CD4-positive, alpha-beta memory T cell (primary cell): ENCODE measurements around the gene FAM89B. TPM values are rescaled to one million over a fixed set of nuclear protein-coding genes. Genes with fewer than 3 reads are reported as not detected.
"Not testable (repeated sequence)": the region's sequence is repeated elsewhere in the genome, so short reads cannot be mapped to it uniquely, and the experiment has no call there.

ENCODE experiments used
- CTCF ChIA-PET: fragments of 350-600 bp; sonication (Branson Sonifier 250); formaldehyde crosslinking; loops from one replicate; lab custom pipeline; 2021; ENCODE audit warnings: inconsistent platforms; ENCODE audit not compliant: partially characterized antibody; lab: Charles Lee
- POLR2A ChIA-PET: fragments of 350-600 bp; sonication (Branson Sonifier 250); formaldehyde crosslinking; loops from one replicate; lab custom pipeline; 2021; ENCODE audit not compliant: partially characterized antibody; lab: Charles Lee
- DNase-seq, 5 donors: peaks; one replicate each; pipeline versions ENCODE4 v3.0.0 to v3.0.0-alpha.2; 2020 to 2022; ENCODE audit warnings: mixed read lengths in 1 of 5
- H3K27ac ChIP-seq: one replicate; pipeline ENCODE4 v1.7.0; 2013; ENCODE audit warnings: low read depth, low read length
- H3K27me3 ChIP-seq: 2 replicates; pipeline ENCODE4 v1.7.0; 2013; ENCODE audit warnings: mild to moderate bottlenecking, low read length, moderate library complexity; ENCODE audit not compliant: insufficient read depth
- H3K36me3 ChIP-seq: 2 replicates; pipeline ENCODE4 v1.7.0; 2013; ENCODE audit warnings: mild to moderate bottlenecking, low read length, moderate library complexity; ENCODE audit not compliant: insufficient read depth
- H3K4me1 ChIP-seq: 2 replicates; pipeline ENCODE4 v1.7.0; 2013; ENCODE audit warnings: mild to moderate bottlenecking, low read length, moderate library complexity; ENCODE audit not compliant: insufficient read depth
- H3K4me3 ChIP-seq, 2 donors: one replicate each; pipeline ENCODE4 v1.7.0; 2013; ENCODE audit warnings: low read length in 2 of 2, mild to moderate bottlenecking in 1 of 2
- H3K9me3 ChIP-seq, 2 donors: one replicate each; pipeline ENCODE4 v1.7.0; 2013; ENCODE audit warnings: low read length in 2 of 2, control low read depth in 1 of 2; ENCODE audit not compliant: control insufficient read depth in 1 of 2
- H3K27ac Mint-ChIP-seq, 7 donors: one replicate each; pipeline ENCODE4 v1.8.0; 2020 to 2021; ENCODE audit warnings: mixed read lengths in 7 of 7, mild to moderate bottlenecking in 6 of 7, inconsistent platforms in 3 of 7, moderate library complexity in 3 of 7
- H3K27me3 Mint-ChIP-seq, 2 donors: one replicate each; pipeline ENCODE4 v1.8.0; 2020 to 2021; ENCODE audit warnings: mixed read lengths in 2 of 2
- H3K36me3 Mint-ChIP-seq, 2 donors: one replicate each; pipeline ENCODE4 v1.8.0; 2020 to 2021; ENCODE audit warnings: mixed read lengths in 2 of 2, inconsistent platforms in 1 of 2, mild to moderate bottlenecking in 1 of 2
- H3K4me1 Mint-ChIP-seq, 4 donors: one replicate each; pipeline ENCODE4 v1.8.0; 2020 to 2021; ENCODE audit warnings: mixed read lengths in 4 of 4, mild to moderate bottlenecking in 1 of 4
- H3K4me3 Mint-ChIP-seq, 8 donors: one replicate each; pipeline ENCODE4 v1.8.0; 2020 to 2021; ENCODE audit warnings: mixed read lengths in 8 of 8, mild to moderate bottlenecking in 7 of 8, moderate library complexity in 6 of 8, inconsistent platforms in 3 of 8
- H3K9me3 Mint-ChIP-seq, 8 donors: one replicate each; pipeline ENCODE4 v1.8.0; 2020 to 2021; ENCODE audit warnings: mixed read lengths in 8 of 8, mild to moderate bottlenecking in 5 of 8, inconsistent platforms in 3 of 8, moderate library complexity in 1 of 8
- intact Hi-C: fragments of 100-400 bp; cut with micrococcal nuclease; formaldehyde crosslinking; loops from one replicate; pipeline ENCODE4 v1.15.1; 2023
- polyA plus RNA-seq, 2 donors: library from polyadenylated mRNA; unstranded; fragments of 300-500 nt; fragmentation: Illumina TruSeq; gene quantifications; one replicate each; pipeline ENCODE4 v1.2.3, GENCODE V29; 2021
- total RNA-seq, 2 experiments: library from RNA; stranded (reverse); gene quantifications; one replicate each; pipeline ENCODE4 v1.2.3, GENCODE V29; 2021

FAM89B gene
- total and polyA plus RNA-seq, 4 experiments from 2014 or later = 68.9 to 164 (median 101) TPM

DNA sequence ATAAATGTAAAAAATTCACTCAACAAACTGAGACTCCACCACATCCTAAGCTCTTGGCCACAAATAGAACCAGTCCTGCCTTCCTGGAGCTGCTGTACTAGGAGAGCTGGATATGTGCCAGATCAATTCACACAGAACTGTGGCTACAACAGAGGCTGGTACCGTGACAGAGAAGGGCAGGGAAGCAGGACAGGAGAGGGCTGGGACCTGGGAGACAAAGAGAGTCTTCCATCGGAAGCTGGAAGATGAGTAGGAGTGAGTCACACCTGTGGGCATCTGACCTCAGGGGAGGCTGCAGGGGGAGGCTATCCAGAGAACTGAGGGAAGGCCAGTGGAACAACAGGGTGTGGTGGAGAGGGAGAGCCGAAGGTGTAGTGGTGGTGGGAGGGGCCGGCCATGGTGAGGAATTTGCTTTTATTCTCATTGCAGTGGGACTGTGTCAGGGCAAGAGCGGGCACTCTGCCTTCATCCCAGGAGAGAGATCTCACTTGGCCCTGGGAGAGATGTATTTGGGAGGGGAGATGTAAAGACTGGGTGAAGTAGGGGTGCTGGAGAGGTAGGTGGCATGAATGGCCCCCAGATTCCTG is 12.3 kb upstream of the FAM89B start:
- H3K27ac ChIP-seq = no peak overlapping the region
- no peaks in the 10 kb centered on the region for H3K9me3 ChIP-seq
- Mint-ChIP-seq H3K4me1 (peaks cover 35 to 65% (median 50%) of the 10 kb centered on the region in 4 donors), H3K4me3 (peak overlapping the region in 5 of 8 donors; percentile 21 to 61 (median 39)), H3K27ac (peak overlapping the region in 6 of 7 donors; percentile 55 to 91 (median 84)), H3K36me3 (no peaks in the 10 kb centered on the region), H3K27me3 (no peaks in the 10 kb centered on the region), H3K9me3 (no peaks in the 10 kb centered on the region)
- ChIA-PET POLR2A (interaction anchor here (0.9 to 18.2 kb wide), 8 partner anchors 11 to 62 kb away, joined by 3 to 403 read pairs (median 6); partner anchors contain the start of genes EHBP1L1, FAM89B, SCYL1 and ZNRD2), CTCF (interaction anchor here (1.0 to 2.1 kb wide), 3 partner anchors 12 to 19 kb away, joined by 3 to 7 read pairs (median 6); partner anchors contain the start of gene FAM89B)
- peaks cover 63% of the 10 kb centered on the region for H3K4me1 ChIP-seq
- no peaks in the 10 kb centered on the region for H3K36me3 ChIP-seq
- DNase-seq = peak in 1 of 5 donors; percentile 28
- H3K27me3 ChIP-seq = no peaks in the 10 kb centered on the region
- no peak overlapping the region for H3K4me3 ChIP-seq
- intact Hi-C loops = no loop called here

DNA sequence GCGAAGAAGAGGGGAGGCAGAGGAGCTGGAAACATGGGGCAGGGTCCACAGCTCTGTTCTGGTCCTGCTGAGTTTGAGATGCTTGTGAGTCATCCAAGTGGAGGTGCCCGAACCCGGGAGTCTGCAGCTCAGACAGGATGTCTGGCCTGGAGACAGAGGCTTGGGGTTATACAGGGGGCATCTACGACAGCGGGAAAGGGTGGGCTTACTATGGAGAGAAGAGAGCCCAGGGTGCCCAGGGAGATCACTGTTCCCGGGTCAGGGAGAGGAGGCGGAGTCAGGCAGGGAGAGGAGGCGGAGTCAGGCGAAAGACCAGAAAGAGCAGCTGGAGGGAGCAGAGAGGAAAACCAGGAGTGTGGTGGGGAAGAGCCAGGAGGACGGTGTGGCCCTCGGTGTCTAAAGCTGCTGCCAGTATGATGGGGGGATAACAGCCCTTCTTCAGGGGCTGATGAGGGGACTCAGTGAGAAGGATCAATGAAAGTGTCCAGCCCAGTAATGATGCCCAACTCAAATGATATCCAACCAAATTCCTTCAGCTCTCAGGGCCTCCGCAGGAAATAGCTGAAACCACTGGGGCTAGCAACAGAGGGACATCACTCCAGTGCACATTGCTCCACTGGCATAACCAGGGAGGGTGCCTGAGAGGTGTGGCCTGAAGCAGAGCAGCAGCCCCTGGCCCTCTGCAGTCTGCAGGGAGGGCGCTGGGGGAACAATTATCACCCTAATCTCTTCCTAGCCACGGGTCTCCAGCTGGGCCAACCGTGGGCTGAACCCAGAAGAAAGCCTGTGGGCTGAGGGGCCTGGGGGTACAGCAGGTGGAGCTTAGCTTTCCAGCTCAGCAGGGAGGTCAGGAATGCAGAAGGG is 11.6 kb upstream of the FAM89B start:
- H3K9me3 Mint-ChIP-seq = no peaks in the 10 kb centered on the region
- H3K9me3 ChIP-seq = no peaks in the 10 kb centered on the region
- ChIA-PET POLR2A (interaction anchor here (0.8 to 18.2 kb wide), 9 partner anchors 11 to 138 kb away, joined by 3 to 403 read pairs (median 4); partner anchors contain the start of genes EHBP1L1, FAM89B, NEAT1 and PCNX3), CTCF (interaction anchor here (0.7 to 2.1 kb wide), 6 partner anchors 9 to 20 kb away, joined by 3 to 7 read pairs (median 4); partner anchors contain the start of genes FAM89B and ZNRD2)
- peak overlapping the region; percentile 13 to 91 (median 61) for H3K27ac Mint-ChIP-seq
- peaks cover 37 to 65% (median 51%) of the 10 kb centered on the region in 4 donors for H3K4me1 Mint-ChIP-seq
- H3K36me3 ChIP-seq = no peaks in the 10 kb centered on the region
- intact Hi-C loops = no loop called here
- peaks cover 63% of the 10 kb centered on the region for H3K4me1 ChIP-seq
- no peaks in the 10 kb centered on the region for H3K36me3 Mint-ChIP-seq
- no peak overlapping the region for H3K4me3 ChIP-seq
- peak in 1 of 5 donors; percentile 31 for DNase-seq
- H3K27me3 Mint-ChIP-seq = no peaks in the 10 kb centered on the region
- H3K27ac ChIP-seq = no peak overlapping the region
- peak overlapping the region in 4 of 8 donors; percentile 21 to 56 (median 38) for H3K4me3 Mint-ChIP-seq
- no peaks in the 10 kb centered on the region for H3K27me3 ChIP-seq

DNA sequence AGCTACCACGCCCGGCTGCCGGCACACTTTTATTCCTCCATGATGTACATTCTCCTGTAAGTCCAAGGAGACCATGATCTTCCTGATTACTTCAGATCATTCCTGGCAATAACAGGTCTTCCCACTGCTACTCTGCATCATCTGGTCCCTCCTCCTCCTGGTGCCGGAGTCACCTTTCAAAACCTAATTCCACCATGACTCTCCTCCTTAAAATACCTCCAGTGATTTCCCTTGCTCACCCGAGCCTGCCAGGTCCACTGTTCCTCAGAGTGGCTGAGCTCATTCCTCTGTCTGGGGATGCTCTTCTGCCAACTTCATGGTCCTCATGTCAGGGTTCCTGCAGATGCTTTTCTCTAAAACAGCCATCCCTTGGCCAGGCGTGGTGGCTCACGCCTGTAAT is 10.3 kb upstream of the FAM89B start:
- no peaks in the 10 kb centered on the region for H3K9me3 ChIP-seq
- CTCF ChIA-PET = interaction anchor here (0.7 to 2.1 kb wide), 5 partner anchors 10 to 21 kb away, joined by 3 to 7 read pairs (median 7); partner anchors contain the start of gene FAM89B
- Mint-ChIP-seq H3K4me3 (peak overlapping the region in 1 of 8 donors; percentile 36), H3K27me3 (no peaks in the 10 kb centered on the region), H3K27ac (peak overlapping the region in 2 of 7 donors; percentile 9 to 86), H3K36me3 (no peaks in the 10 kb centered on the region), H3K4me1 (peaks cover 38 to 65% (median 51%) of the 10 kb centered on the region in 4 donors), H3K9me3 (no peaks in the 10 kb centered on the region)
- no peak for DNase-seq
- no peaks in the 10 kb centered on the region for H3K27me3 ChIP-seq
- no peak overlapping the region for H3K27ac ChIP-seq
- H3K4me1 ChIP-seq = peaks cover 63% of the 10 kb centered on the region
- H3K4me3 ChIP-seq = no peak overlapping the region
- no peaks in the 10 kb centered on the region for H3K36me3 ChIP-seq
- POLR2A ChIA-PET = interaction anchor here (0.8 to 18.2 kb wide), 7 partner anchors 9 to 139 kb away, joined by 3 to 403 read pairs (median 12); partner anchors contain the start of genes EHBP1L1, FAM89B, MALAT1 and NEAT1
- intact Hi-C loops = no loop called here

DNA sequence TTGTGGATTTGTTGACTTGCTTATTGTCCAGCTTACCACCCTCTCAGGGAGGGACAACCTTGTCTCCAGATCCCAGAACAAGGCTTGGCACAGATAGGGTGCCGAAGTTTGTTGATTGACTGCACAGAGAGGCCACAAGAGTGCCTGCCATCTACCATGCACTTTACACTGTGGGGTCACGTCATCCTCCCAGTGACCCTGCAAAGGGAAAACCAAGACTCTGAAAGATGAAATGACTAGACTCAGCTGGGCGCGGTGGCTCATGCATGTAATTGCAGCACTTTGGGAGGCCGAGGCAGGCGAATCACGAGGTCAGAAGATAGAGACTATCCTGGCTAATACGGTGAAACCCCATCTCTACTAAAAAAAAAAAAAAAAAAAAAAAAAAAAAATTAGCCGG is 9.6 kb upstream of the FAM89B start:
- CTCF ChIA-PET = interaction anchor here (0.9 to 1.6 kb wide), 3 partner anchors 11 to 22 kb away, joined by 3 to 7 read pairs (median 7); no protein-coding TSS in a partner anchor
- H3K9me3 Mint-ChIP-seq = no peaks in the 10 kb centered on the region
- no peaks in the 10 kb centered on the region for H3K27me3 ChIP-seq
- no peaks in the 10 kb centered on the region for H3K27me3 Mint-ChIP-seq
- no peak overlapping the region for H3K4me3 ChIP-seq
- H3K9me3 ChIP-seq = no peaks in the 10 kb centered on the region
- H3K27ac ChIP-seq = no peak overlapping the region
- H3K36me3 ChIP-seq = no peaks in the 10 kb centered on the region
- no peak overlapping the region for H3K4me3 Mint-ChIP-seq
- H3K4me1 Mint-ChIP-seq = peaks cover 36 to 65% (median 49%) of the 10 kb centered on the region in 4 donors
- H3K27ac Mint-ChIP-seq = peak overlapping the region in 2 of 7 donors; percentile 15 to 25
- no peak for DNase-seq
- no peaks in the 10 kb centered on the region for H3K36me3 Mint-ChIP-seq
- H3K4me1 ChIP-seq = peaks cover 65% of the 10 kb centered on the region
- intact Hi-C loops = no loop called here
- POLR2A ChIA-PET = interaction anchor here (1.1 to 18.2 kb wide), 9 partner anchors 4 to 451 kb away, joined by 3 to 403 read pairs (median 5); partner anchors contain the start of genes EHBP1L1, FAM89B, LTBP3 and MALAT1

DNA sequence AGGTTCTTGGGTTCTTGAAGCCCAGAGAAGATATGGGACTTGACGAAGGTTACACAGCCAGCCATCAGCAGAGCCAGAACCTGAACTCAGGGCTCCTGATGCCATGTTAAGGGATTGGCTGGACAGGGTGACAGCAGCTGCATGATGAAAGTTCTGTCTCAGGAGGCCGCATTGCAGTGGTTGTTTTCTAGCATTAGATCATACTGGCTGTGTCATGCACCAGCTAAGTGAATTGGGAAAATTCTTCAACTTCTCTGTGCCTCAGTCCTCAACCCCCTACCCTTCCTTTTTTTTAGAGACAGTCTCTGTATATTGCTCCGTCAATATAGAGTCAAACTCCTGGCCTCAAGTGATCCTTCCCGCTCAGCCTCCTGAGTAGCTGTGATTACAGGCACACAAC is 8.7 kb upstream of the FAM89B start:
- no peak overlapping the region for H3K4me3 ChIP-seq
- H3K27ac ChIP-seq = no peak overlapping the region
- intact Hi-C loops = no loop called here
- H3K4me1 Mint-ChIP-seq = peaks cover 40 to 73% (median 55%) of the 10 kb centered on the region in 4 donors
- H3K9me3 Mint-ChIP-seq = no peaks in the 10 kb centered on the region
- no peaks in the 10 kb centered on the region for H3K27me3 ChIP-seq
- H3K4me3 Mint-ChIP-seq = peak overlapping the region in 2 of 8 donors; percentile 52 to 54
- DNase-seq = no peak
- peaks cover 0 to 4% of the 10 kb centered on the region in 2 donors for H3K36me3 Mint-ChIP-seq
- H3K9me3 ChIP-seq = no peaks in the 10 kb centered on the region
- CTCF ChIA-PET = interaction anchor here (1.0 to 3.1 kb wide), 3 partner anchors 10 to 18 kb away, joined by 3 to 24 read pairs (median 7); no protein-coding TSS in a partner anchor
- no peaks in the 10 kb centered on the region for H3K27me3 Mint-ChIP-seq
- H3K27ac Mint-ChIP-seq = peak overlapping the region in 6 of 7 donors; percentile 19 to 90 (median 66)
- no peaks in the 10 kb centered on the region for H3K36me3 ChIP-seq
- POLR2A ChIA-PET = interaction anchor here (1.0 to 18.2 kb wide), 10 partner anchors 4 to 452 kb away, joined by 3 to 403 read pairs (median 9); partner anchors contain the start of genes EHBP1L1, FAM89B, LTBP3 and MALAT1
- H3K4me1 ChIP-seq = peaks cover 72% of the 10 kb centered on the region

DNA sequence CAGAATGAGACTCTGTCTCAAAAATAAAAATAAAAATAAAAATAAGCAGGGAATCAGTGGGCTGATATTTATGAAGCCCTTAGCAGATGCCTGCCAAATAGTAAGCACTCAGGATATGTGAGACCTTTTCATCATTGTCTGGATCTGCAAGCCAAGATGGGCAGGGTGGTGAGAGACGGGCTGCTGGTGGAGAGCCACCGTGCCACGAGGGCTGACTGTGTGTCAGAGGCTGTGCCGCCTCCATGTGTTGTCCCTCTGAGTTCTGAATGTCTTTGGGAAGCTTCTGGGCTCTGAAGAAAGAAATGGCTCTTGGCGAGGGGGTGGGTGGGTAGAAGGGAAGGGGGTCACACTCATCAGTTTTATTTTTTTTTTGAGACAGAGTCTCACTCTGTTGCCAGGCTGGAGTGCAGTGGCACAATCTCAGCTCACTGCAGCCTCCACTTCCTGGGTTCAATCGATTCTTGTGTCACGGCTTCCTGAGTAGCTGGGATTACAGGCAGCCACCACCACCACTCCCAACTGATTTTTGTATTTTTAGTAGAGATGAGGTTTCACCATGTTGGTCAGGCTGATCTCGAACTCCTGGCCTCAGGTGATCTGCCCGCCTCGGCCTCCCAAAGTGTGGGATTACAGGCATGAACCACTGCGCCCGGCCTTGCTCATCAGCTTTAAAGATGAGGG is 7.3 kb upstream of the FAM89B start:
- Mint-ChIP-seq H3K36me3 (peaks cover 0 to 16% of the 10 kb centered on the region in 2 donors), H3K4me3 (peak overlapping the region; percentile 63 to 89 (median 78)), H3K27ac (peak overlapping the region; percentile 90 to 98 (median 96)), H3K4me1 (peaks cover 44 to 76% (median 59%) of the 10 kb centered on the region in 4 donors)
- Histone ChIP-seq H3K4me3 (peak overlapping the region in 1 of 2 donors; percentile 2), H3K27ac (peak overlapping the region; percentile 65), H3K4me1 (peaks cover 68% of the 10 kb centered on the region)
- H3K27me3 ChIP-seq, H3K36me3 ChIP-seq, H3K9me3 Mint-ChIP-seq, H3K9me3 ChIP-seq, intact Hi-C loops, H3K27me3 Mint-ChIP-seq: not testable (repeated sequence)
- DNase-seq = peak in 1 of 5 donors; percentile 30
- ChIA-PET CTCF (interaction anchor here (0.7 to 3.7 kb wide), 12 partner anchors 8 to 29 kb away, joined by 3 to 40 read pairs (median 14); partner anchors contain the start of gene EHBP1L1), POLR2A (interaction anchor here (0.8 to 18.2 kb wide), 20 partner anchors 6 to 294 kb away, joined by 3 to 403 read pairs (median 8); partner anchors contain the start of genes EHBP1L1, FAM89B, KCNK7 and LTBP3)
